Measurements from ENCODE around the gene MXRA8.

DNA sequence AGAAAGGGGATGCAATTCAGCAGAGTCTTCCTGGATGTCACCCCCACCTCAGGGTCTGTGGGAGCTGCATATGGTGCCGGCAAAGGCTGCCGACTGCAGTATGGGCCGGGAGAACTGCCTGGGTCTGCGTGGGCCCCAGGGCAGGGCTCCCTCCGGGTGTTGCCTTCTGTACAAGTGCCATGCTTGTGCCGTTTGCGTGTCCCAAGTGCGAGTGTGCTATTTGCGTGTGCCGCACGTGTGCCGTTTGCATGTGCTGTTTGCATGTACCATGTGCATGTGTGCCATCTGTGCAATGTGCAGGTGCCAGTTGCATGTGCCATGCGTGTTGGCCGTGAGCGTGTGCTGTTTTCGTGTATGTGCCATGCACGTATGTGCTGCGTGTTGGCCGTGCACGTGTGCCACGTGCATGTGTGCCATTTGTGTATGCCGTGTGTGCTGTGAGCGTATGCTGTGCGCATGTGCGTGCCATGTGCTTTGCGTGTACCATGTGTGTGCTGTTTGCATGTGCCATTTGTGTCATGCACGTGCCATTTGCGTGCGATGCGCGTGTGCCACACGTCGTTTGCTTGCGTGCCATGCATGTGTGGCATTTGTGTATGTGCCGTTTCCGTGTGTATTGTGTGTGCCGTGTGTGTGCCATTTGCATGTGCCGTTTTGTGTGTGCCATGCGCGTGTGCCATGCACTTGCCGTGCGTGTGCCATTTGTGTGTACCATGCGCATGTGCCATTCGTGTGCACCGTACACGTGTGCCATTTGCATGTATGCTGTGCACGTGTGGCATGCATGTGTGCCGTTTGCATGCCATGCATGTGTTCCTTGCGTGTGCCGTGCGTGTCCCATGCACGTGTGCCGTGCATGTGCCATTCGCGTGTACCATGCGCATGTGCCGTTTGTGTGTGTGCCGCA, 28.8 kb downstream of the MXRA8 start:
- no peak for TF ChIP-seq CTCF (IDR thresholded peaks at IDR 0.05; ENCODE audit: low read depth, low read length)
- no peak for TF ChIP-seq POLR2A (IDR thresholded peaks at IDR 0.05; ENCODE audit: extremely low read depth, insufficient read length)
